Measurements from ENCODE around the gene ITGAL. TPM values are rescaled to one million over a fixed set of nuclear protein-coding genes. Genes with fewer than 3 reads are reported as not detected.
A peak's percentile ranks its signal among the peaks of the same experiment; 100 is the strongest.

ITGAL gene
- total and polyA plus RNA-seq, 2 donors = 1.8 to 4.1 TPM

- WGBS = 7% methylated on average over 22 of the region's 22 CpGs
- DNase-seq (ENCODE audit: extremely low spot score) = no peak
- peak overlapping the region; percentile 97 for H3K27ac ChIP-seq (ENCODE audit: low read depth)
- peak overlapping the region; percentile 71 for H3K4me3 ChIP-seq (ENCODE audit: low read depth, low read length)
- no peaks in the 10 kb centered on the region for H3K36me3 ChIP-seq (ENCODE audit: insufficient read depth)
- peaks cover 2% of the 10 kb centered on the region for H3K4me1 ChIP-seq (ENCODE audit: insufficient read depth)
Observed at GRCh38 chr16:30570636-30571444, 98.3 kb downstream of the ITGAL start.

GRCh38 chr16:30571445-30572322, 99.1 kb downstream of the ITGAL start, which contains the start of gene ZNF688:
Gene ZNF688 (minus strand): TSS chr16:30571714. CDS start chr16:30571629, 85 bp downstream.
- DNase-seq (ENCODE audit: extremely low spot score) = peak; percentile 97
- Histone ChIP-seq H3K4me3 (ENCODE audit: low read depth, low read length) (peak within 1 kb of the TSS; percentile 71), H3K27ac (ENCODE audit: low read depth) (peak within 1 kb of the TSS; percentile 97), H3K4me1 (ENCODE audit: insufficient read depth) (peaks cover 2% of the 10 kb centered on the region), H3K36me3 (ENCODE audit: insufficient read depth) (no peaks in the 10 kb centered on the region)
- under 1% methylated on average over 67 of the region's 67 CpGs for WGBS

Small RNA genes lying within 50 kb of the gene (small RNA-seq; reads per million reads assigned to genes)
- not detected for gene MIR4518
- not detected for gene RF00019
- gene RNU7-61P = not detected

Other genes starting within 250 kb of the ITGAL start
- gene NPIPB13, start 224.3 kb upstream of the ITGAL start, total RNA-seq = 3.8 TPM
- gene NPIPB13, start 224.3 kb upstream of the ITGAL start, polyA plus RNA-seq = 3.7 TPM
- gene CD2BP2, start 117.4 kb upstream of the ITGAL start, total RNA-seq = 20.0 TPM
- gene CD2BP2, start 117.4 kb upstream of the ITGAL start, polyA plus RNA-seq = 50.2 TPM
- gene TBC1D10B, start 102.2 kb upstream of the ITGAL start, total RNA-seq = 18.9 TPM
- gene TBC1D10B, start 102.2 kb upstream of the ITGAL start, polyA plus RNA-seq = 29.5 TPM
- 165 TPM for gene MYL11, start 97.9 kb upstream of the ITGAL start, total RNA-seq
- gene MYL11, start 97.9 kb upstream of the ITGAL start, polyA plus RNA-seq = 1.4 TPM
- gene SEPTIN1, start 90.2 kb upstream of the ITGAL start, total RNA-seq = 0.37 TPM
- gene SEPTIN1, start 90.2 kb upstream of the ITGAL start, polyA plus RNA-seq = 3.5 TPM
- 6.7 TPM for gene ZNF48, start 77.3 kb upstream of the ITGAL start, total RNA-seq
- gene ZNF48, start 77.3 kb upstream of the ITGAL start, polyA plus RNA-seq = 10.2 TPM
- 5.2 TPM for gene ZNF771, start 65.1 kb upstream of the ITGAL start, total RNA-seq
- 18.6 TPM for gene ZNF771, start 65.1 kb upstream of the ITGAL start, polyA plus RNA-seq
- 8.0 TPM for gene DCTPP1, start 42.7 kb upstream of the ITGAL start, total RNA-seq
- 36.7 TPM for gene DCTPP1, start 42.7 kb upstream of the ITGAL start, polyA plus RNA-seq
- 7.1 TPM for gene SEPHS2, start 26.9 kb upstream of the ITGAL start, total RNA-seq
- gene SEPHS2, start 26.9 kb upstream of the ITGAL start, polyA plus RNA-seq = 45.8 TPM
- 17.7 TPM for gene ZNF768, start 53.8 kb downstream of the ITGAL start, total RNA-seq
- 50.6 TPM for gene ZNF768, start 53.8 kb downstream of the ITGAL start, polyA plus RNA-seq
- gene ZNF747, start 62.1 kb downstream of the ITGAL start, total RNA-seq = 13.3 TPM
- 11.9 TPM for gene ZNF747, start 62.1 kb downstream of the ITGAL start, polyA plus RNA-seq
- 5.7 TPM for gene ZNF764, start 85.6 kb downstream of the ITGAL start, total RNA-seq
- 8.1 TPM for gene ZNF764, start 85.6 kb downstream of the ITGAL start, polyA plus RNA-seq
- gene ZNF688, start 99.0 kb downstream of the ITGAL start, total RNA-seq = 10.0 TPM
- gene ZNF688, start 99.0 kb downstream of the ITGAL start, polyA plus RNA-seq = 15.6 TPM
- gene ZNF785, start 113.0 kb downstream of the ITGAL start, total RNA-seq = 15.7 TPM
- 7.5 TPM for gene ZNF785, start 113.0 kb downstream of the ITGAL start, polyA plus RNA-seq
- gene ZNF689, start 137.6 kb downstream of the ITGAL start, total RNA-seq = 5.6 TPM
- gene ZNF689, start 137.6 kb downstream of the ITGAL start, polyA plus RNA-seq = 8.8 TPM
- gene PRR14, start 178.2 kb downstream of the ITGAL start, total RNA-seq = 6.9 TPM
- gene PRR14, start 178.2 kb downstream of the ITGAL start, polyA plus RNA-seq = 55.3 TPM
- 18.8 TPM for gene FBRS, start 185.7 kb downstream of the ITGAL start, total RNA-seq
- 52.3 TPM for gene FBRS, start 185.7 kb downstream of the ITGAL start, polyA plus RNA-seq
- 15.0 TPM for gene SRCAP, start 226.4 kb downstream of the ITGAL start, total RNA-seq
- 20.3 TPM for gene SRCAP, start 226.4 kb downstream of the ITGAL start, polyA plus RNA-seq

All from urinary bladder (tissue), 4 donors.